ENCODE results near the gene LYPD3.

DNA sequence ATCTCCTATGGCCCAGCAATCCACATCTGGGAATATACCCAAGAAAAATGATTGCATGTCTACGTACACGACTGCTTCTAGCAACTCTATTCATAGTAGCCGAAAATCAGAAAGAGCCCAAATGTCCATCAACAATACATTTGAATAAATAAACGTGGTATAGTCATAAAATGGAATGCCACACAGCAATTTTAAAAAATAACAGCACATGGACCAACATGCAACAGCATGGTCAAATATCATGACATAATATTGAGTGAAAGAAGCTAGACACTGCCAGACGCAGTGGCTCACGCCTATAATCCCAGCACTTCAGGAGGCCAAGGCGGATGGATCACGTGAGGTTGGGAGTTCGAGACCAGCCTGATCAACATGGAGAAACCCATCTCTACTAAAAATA is 34.4 kb downstream of the LYPD3 start:
- TF ChIP-seq TARDBP (IDR thresholded peaks at IDR 0.05): no peak
- no peak for TF ChIP-seq SUZ12 (IDR thresholded peaks at IDR 0.05)
- TF ChIP-seq, protein P1, sequence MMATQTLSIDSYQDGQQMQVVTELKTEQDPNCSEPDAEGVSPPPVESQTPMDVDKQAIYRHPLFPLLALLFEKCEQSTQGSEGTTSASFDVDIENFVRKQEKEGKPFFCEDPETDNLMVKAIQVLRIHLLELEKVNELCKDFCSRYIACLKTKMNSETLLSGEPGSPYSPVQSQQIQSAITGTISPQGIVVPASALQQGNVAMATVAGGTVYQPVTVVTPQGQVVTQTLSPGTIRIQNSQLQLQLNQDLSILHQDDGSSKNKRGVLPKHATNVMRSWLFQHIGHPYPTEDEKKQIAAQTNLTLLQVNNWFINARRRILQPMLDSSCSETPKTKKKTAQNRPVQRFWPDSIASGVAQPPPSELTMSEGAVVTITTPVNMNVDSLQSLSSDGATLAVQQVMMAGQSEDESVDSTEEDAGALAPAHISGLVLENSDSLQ (IDR thresholded peaks at IDR 0.05): no peak
- no peak for TF ChIP-seq ELF4 (IDR thresholded peaks at IDR 0.05)
- TF ChIP-seq FOXM1 (IDR thresholded peaks at IDR 0.05; ENCODE audit: borderline replicate concordance): no peak
- no peak for TF ChIP-seq HDGF (IDR thresholded peaks at IDR 0.05; ENCODE audit: borderline replicate concordance)
- no peak for TF ChIP-seq ARNT (IDR thresholded peaks at IDR 0.05)
- TF ChIP-seq BHLHE40 (IDR thresholded peaks at IDR 0.05; ENCODE audit: borderline replicate concordance): no peak
- no peak for TF ChIP-seq LEF1 (IDR thresholded peaks at IDR 0.05; ENCODE audit: borderline replicate concordance)
- no peak for TF ChIP-seq ZNF384 (IDR thresholded peaks at IDR 0.05)
- TF ChIP-seq CTBP1 (IDR thresholded peaks at IDR 0.05; ENCODE audit: borderline replicate concordance): no peak
- no peak for TF ChIP-seq SP1 (IDR thresholded peaks at IDR 0.05)
- TF ChIP-seq L3MBTL2 (conservative IDR thresholded peaks at IDR 0.05): no peak
- no peak for TF ChIP-seq FOXK2 (IDR thresholded peaks at IDR 0.05)

Data from HEK293T (cell line).